Natural killer cell (primary cell): ENCODE results near the gene IL36B. TPM values are rescaled to one million over a fixed set of nuclear protein-coding genes. Genes with fewer than 3 reads are reported as not detected.
A peak's percentile ranks its signal among the peaks of the same experiment; 100 is the strongest.

Experiments
- ATAC-seq, 3 donors: fragments of 150-1000 bp in 2 of 3; fragments of 200-7000 bp in 1 of 3; cut with Tn5 transposase; 1 replicate in 1 of 3; 2 replicates in 2 of 3; pipeline ENCODE4 v1.10.0; 2021; ENCODE audit warnings: mild to moderate bottlenecking in 2 of 3, moderate library complexity in 2 of 3
- DNase-seq, 2 donors: peaks; one replicate each; pipeline versions ENCODE4 v3.0.0 to v3.0.0-alpha.2; 2013 to 2021; ENCODE audit warnings: mixed read lengths in 1 of 2
- H3K27ac ChIP-seq: one replicate; pipeline ENCODE4 v1.5.1; 2013; ENCODE audit warnings: mild to moderate bottlenecking, low read length
- H3K27me3 ChIP-seq: one replicate; pipeline ENCODE4 v1.6.1; 2013; ENCODE audit warnings: low read length; ENCODE audit not compliant: control insufficient read depth, insufficient read depth
- H3K36me3 ChIP-seq: one replicate; pipeline ENCODE4 v1.6.1; 2013; ENCODE audit warnings: low read length; ENCODE audit not compliant: control insufficient read depth, insufficient read depth
- H3K4me1 ChIP-seq: one replicate; pipeline ENCODE4 v1.6.1; 2013; ENCODE audit warnings: low read length; ENCODE audit not compliant: control insufficient read depth, insufficient read depth
- H3K4me3 ChIP-seq: one replicate; pipeline ENCODE4 v1.5.1; 2013; ENCODE audit warnings: low read length
- H3K9me3 ChIP-seq: one replicate; pipeline ENCODE4 v1.6.1; 2013; ENCODE audit warnings: low read length; ENCODE audit not compliant: control insufficient read depth, insufficient read depth
- H3K27ac Mint-ChIP-seq, 2 donors: one replicate each; pipeline ENCODE4 v1.8.0; 2022; ENCODE audit warnings: mild to moderate bottlenecking in 2 of 2, mixed read lengths in 2 of 2, moderate library complexity in 1 of 2
- H3K27me3 Mint-ChIP-seq, 2 donors: one replicate each; pipeline ENCODE4 v1.8.0; 2022; ENCODE audit warnings: low read depth in 2 of 2, mixed read lengths in 2 of 2
- H3K36me3 Mint-ChIP-seq: one replicate; pipeline ENCODE4 v1.8.0; 2022; ENCODE audit warnings: mixed read lengths
- H3K4me1 Mint-ChIP-seq, 2 donors: one replicate each; pipeline ENCODE4 v1.8.0; 2022; ENCODE audit warnings: mixed read lengths in 2 of 2
- H3K4me3 Mint-ChIP-seq: one replicate; pipeline ENCODE4 v1.8.0; 2022; ENCODE audit warnings: mild to moderate bottlenecking, moderate library complexity, mixed read lengths
- H3K9me3 Mint-ChIP-seq, 2 donors: one replicate each; pipeline ENCODE4 v1.8.0; 2022; ENCODE audit warnings: mixed read lengths in 2 of 2
- WGBS: methylation state at CpG from one replicate; pipeline ENCODE4 v1.1.7; 2013; ENCODE audit warnings: missing lambda C conversion rate; ENCODE audit not compliant: insufficient coverage; 5-methylcytosine and 5-hydroxymethylcytosine counted together
- intact Hi-C: fragments of 100-400 bp; cut with micrococcal nuclease; formaldehyde crosslinking; loops from one replicate; pipeline ENCODE4 v1.14.2; 2022
- total RNA-seq, 4 donors: library from RNA; stranded (reverse); fragments of 120-200 nt in 1 of 4; gene quantifications; one replicate each; pipeline versions ENCODE4 v1.2.3 to v1.2.4, GENCODE V29; 2013 to 2022
- TF ChIP-seq, protein P1 (sequence below): fragments of 200-600 bp; IDR thresholded peaks from one replicate; pipeline ENCODE4 v1.8.0; 2022; ENCODE audit warnings: antibody characterized with exemption

Gene IL36B
- total RNA-seq, 3 donors from 2014 or later (not counting 1 experiment from before 2014, with no cell fraction given): not detected

- intact Hi-C loops: no loop called here
- H3K4me1 ChIP-seq: peaks cover 11% of the 10 kb centered on the region
- TF ChIP-seq, protein P1, sequence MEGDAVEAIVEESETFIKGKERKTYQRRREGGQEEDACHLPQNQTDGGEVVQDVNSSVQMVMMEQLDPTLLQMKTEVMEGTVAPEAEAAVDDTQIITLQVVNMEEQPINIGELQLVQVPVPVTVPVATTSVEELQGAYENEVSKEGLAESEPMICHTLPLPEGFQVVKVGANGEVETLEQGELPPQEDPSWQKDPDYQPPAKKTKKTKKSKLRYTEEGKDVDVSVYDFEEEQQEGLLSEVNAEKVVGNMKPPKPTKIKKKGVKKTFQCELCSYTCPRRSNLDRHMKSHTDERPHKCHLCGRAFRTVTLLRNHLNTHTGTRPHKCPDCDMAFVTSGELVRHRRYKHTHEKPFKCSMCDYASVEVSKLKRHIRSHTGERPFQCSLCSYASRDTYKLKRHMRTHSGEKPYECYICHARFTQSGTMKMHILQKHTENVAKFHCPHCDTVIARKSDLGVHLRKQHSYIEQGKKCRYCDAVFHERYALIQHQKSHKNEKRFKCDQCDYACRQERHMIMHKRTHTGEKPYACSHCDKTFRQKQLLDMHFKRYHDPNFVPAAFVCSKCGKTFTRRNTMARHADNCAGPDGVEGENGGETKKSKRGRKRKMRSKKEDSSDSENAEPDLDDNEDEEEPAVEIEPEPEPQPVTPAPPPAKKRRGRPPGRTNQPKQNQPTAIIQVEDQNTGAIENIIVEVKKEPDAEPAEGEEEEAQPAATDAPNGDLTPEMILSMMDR: no peak
- no peaks in the 10 kb centered on the region for H3K9me3 ChIP-seq
- no peak overlapping the region for H3K27ac Mint-ChIP-seq
- no peak overlapping the region for H3K4me3 ChIP-seq
- H3K36me3 ChIP-seq: no peaks in the 10 kb centered on the region
- ATAC-seq (no peak), DNase-seq (no peak)
- H3K27me3 Mint-ChIP-seq: peaks cover 0 to 4% of the 10 kb centered on the region in 2 donors
- H3K27me3 ChIP-seq: no peaks in the 10 kb centered on the region
- no peaks in the 10 kb centered on the region for H3K9me3 Mint-ChIP-seq
- H3K4me1 Mint-ChIP-seq: peaks cover 6 to 7% of the 10 kb centered on the region in 2 donors
- no peaks in the 10 kb centered on the region for H3K36me3 Mint-ChIP-seq
- WGBS: 96% methylated on average over 3 of the region's 3 CpGs
- no peak overlapping the region for H3K27ac ChIP-seq
- H3K4me3 Mint-ChIP-seq: no peak overlapping the region
Observed at GRCh38 chr2:113076954-113077669, 24.4 kb upstream of the IL36B start.

- Mint-ChIP-seq H3K9me3 (no peaks in the 10 kb centered on the region), H3K27me3 (peaks cover 0 to 4% of the 10 kb centered on the region in 2 donors), H3K36me3 (no peaks in the 10 kb centered on the region), H3K4me1 (peaks cover 6 to 7% of the 10 kb centered on the region in 2 donors), H3K4me3 (no peak overlapping the region), H3K27ac (no peak overlapping the region)
- 94% methylated on average over 3 of the region's 3 CpGs for WGBS
- Histone ChIP-seq H3K4me1 (peaks cover 11% of the 10 kb centered on the region), H3K36me3 (no peaks in the 10 kb centered on the region), H3K27ac (no peak overlapping the region), H3K27me3 (no peaks in the 10 kb centered on the region), H3K9me3 (no peaks in the 10 kb centered on the region), H3K4me3 (no peak overlapping the region)
- no peak for ATAC-seq
- TF ChIP-seq, protein P1: no peak
- DNase-seq: no peak
- intact Hi-C loops: no loop called here
Observed at GRCh38 chr2:113075600-113075999, 22.9 kb upstream of the IL36B start.

DNA sequence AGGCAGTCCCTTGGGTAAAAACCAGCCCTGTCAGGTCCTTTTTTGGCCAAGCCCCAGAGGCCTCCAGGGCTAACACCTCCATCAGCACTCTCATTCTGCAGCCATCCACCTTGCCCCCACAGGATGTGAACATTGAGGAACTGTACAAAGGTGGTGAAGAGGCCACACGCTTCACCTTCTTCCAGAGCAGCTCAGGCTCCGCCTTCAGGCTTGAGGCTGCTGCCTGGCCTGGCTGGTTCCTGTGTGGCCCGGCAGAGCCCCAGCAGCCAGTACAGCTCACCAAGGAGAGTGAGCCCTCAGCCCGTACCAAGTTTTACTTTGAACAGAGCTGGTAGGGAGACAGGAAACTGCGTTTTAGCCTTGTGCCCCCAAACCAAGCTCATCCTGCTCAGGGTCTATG, 22.4 kb upstream of the IL36B start:
- H3K4me1 Mint-ChIP-seq: peaks cover 6 to 7% of the 10 kb centered on the region in 2 donors
- H3K27ac Mint-ChIP-seq: no peak overlapping the region
- no peak overlapping the region for H3K4me3 Mint-ChIP-seq
- DNase-seq (peak in 1 of 2 donors; percentile 11), ATAC-seq (peak in 1 of 3 donors; percentile 44)
- H3K36me3 Mint-ChIP-seq: no peaks in the 10 kb centered on the region
- no peaks in the 10 kb centered on the region for H3K9me3 ChIP-seq
- TF ChIP-seq, protein P1: no peak
- intact Hi-C loops: no loop called here
- peaks cover 0 to 4% of the 10 kb centered on the region in 2 donors for H3K27me3 Mint-ChIP-seq
- no peak overlapping the region for H3K4me3 ChIP-seq
- no peaks in the 10 kb centered on the region for H3K9me3 Mint-ChIP-seq
- no peak overlapping the region for H3K27ac ChIP-seq
- H3K36me3 ChIP-seq: no peaks in the 10 kb centered on the region
- peaks cover 11% of the 10 kb centered on the region for H3K4me1 ChIP-seq
- no peaks in the 10 kb centered on the region for H3K27me3 ChIP-seq
- 21% methylated on average over 5 of the region's 5 CpGs for WGBS
